ENCODE results near the gene PPM1E. TPM values are rescaled to one million over a fixed set of nuclear protein-coding genes. Genes with fewer than 3 reads are reported as not detected.

PPM1E gene
- total and polyA plus RNA-seq, 2 donors (not counting 1 experiment from before 2014, with no cell fraction given) = not detected

DNA sequence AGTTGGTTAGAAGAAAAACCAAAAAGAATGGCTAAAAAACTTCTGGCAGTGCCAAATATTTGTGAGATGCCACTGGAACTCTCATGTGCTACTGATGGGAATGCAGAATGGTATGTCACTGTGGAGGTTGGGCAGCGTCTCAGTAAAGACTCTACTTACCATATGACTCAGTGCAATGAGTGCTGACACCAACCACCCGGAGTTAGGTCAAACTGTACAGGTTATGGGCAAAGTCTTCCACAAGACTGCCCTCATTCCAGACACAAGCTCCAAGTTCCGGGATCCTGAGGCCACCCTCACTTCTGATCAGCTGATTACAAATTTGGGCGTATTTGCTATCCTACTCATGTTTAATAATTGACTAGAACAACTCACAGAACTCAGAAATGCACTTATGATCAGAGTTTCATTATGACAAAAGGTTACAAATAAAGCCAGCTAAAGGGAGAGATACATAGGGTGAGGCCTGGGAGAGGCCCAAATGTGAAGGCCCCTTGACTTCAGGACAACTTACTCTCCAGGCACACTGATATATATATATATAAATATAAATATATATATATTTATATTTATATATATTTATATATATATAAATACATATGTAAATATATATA lies 236.2 kb downstream of the PPM1E start:
- Histone ChIP-seq H3K27me3 (replicated peaks in 1 of 4; ENCODE audit: control extremely low read depth in 1 of 4, control insufficient read depth in 3 of 4, insufficient read depth in 4 of 4, low read length in 3 of 4) (no peaks in the 10 kb centered on the region), H3K4me1 (ENCODE audit: control insufficient read depth in 2 of 2, insufficient read depth in 2 of 2, low read length in 2 of 2) (no peaks in the 10 kb centered on the region), H3K4me2 (replicated peaks; ENCODE audit: low read depth, low read length, poor library complexity, severe bottlenecking) (no peak overlapping the region), H2AFZ (ENCODE audit: insufficient read depth, low read depth, low read length, poor library complexity, severe bottlenecking) (no peak overlapping the region), H3K9ac (ENCODE audit: low read length) (no peak overlapping the region), H3K36me3 (replicated peaks in 1 of 2; ENCODE audit: control extremely low read depth in 1 of 2, control insufficient read depth in 1 of 2, extremely low read depth in 1 of 2, insufficient read depth in 2 of 2, low read length in 1 of 2) (peaks cover 0 to 4% of the 10 kb centered on the region in 2 experiments), H3K27ac (ENCODE audit: low read length in 2 of 2) (no peak overlapping the region), H3K9me3 (ENCODE audit: control extremely low read depth in 1 of 3, control insufficient read depth in 2 of 3, insufficient read depth in 1 of 3, low read length in 2 of 3) (no peaks in the 10 kb centered on the region), H3K79me2 (ENCODE audit: control insufficient read depth, insufficient read depth, low read length) (no peaks in the 10 kb centered on the region), H3K4me3 (ENCODE audit: control extremely low read depth in 1 of 5, extremely low read depth in 1 of 5, insufficient read depth in 1 of 5, low read depth in 2 of 5, low read length in 4 of 5) (no peak overlapping the region), H4K20me1 (ENCODE audit: control insufficient read depth, insufficient read depth, low read length, poor library complexity, severe bottlenecking) (no peaks in the 10 kb centered on the region)
- 70% methylated on average over 2 of the region's 4 CpGs for WGBS (ENCODE audit: insufficient coverage)
- POLR2A ChIA-PET = interaction anchor here (0.6 kb wide), 1 partner anchor 334 kb away, joined by 8 read pairs; no protein-coding TSS in a partner anchor
- H3K27me3 Mint-ChIP-seq = no peaks in the 10 kb centered on the region
- no peak overlapping the region for H3K4me3 Mint-ChIP-seq
- intact Hi-C loops (cut with micrococcal nuclease) = no loop called here
- no peak overlapping the region for H3K27ac Mint-ChIP-seq
- CTCF ChIA-PET = interaction anchor here (1.9 kb wide), 1 partner anchor 281 kb away, joined by 7 read pairs; no protein-coding TSS in a partner anchor
- DNase-seq = no peak
- no peaks in the 10 kb centered on the region for H3K9me3 Mint-ChIP-seq (ENCODE audit: insufficient read depth)
- TF ChIP-seq EZH2 (IDR thresholded peaks at IDR 0.05; ENCODE audit: borderline replicate concordance, insufficient read depth, low read depth, low read length, poor library complexity, severe bottlenecking) = no peak
- no peak for TF ChIP-seq CTCF (IDR thresholded peaks at IDR 0.05)
- no peak for ATAC-seq (ENCODE audit: low read depth)
- H3K4me1 Mint-ChIP-seq = peaks cover 5% of the 10 kb centered on the region

DNA sequence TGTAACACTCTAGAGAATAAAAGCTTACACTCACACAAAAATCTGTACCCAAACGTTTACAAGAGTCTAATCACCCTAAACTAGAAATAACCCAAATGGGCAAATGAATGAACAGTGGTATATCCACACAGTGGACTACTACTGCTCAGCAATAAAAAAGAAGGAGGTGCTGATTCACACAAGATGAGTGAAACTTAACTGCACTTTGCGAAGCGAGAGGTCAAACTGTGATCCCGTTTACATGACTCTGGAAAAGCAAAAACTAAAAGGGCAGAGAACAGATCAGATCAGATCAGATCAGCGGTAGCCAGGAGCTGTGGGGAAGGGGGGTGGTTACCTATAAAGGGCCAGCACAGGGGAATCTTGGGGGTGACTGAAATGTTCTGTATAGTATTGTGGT lies 237.7 kb downstream of the PPM1E start:
- H3K9ac ChIP-seq (ENCODE audit: low read length) = no peak overlapping the region
- intact Hi-C loops (cut with micrococcal nuclease) = no loop called here
- H4K20me1 ChIP-seq (ENCODE audit: control insufficient read depth, insufficient read depth, low read length, poor library complexity, severe bottlenecking) = no peaks in the 10 kb centered on the region
- Mint-ChIP-seq H3K4me3 (no peak overlapping the region), H3K27ac (no peak overlapping the region), H3K27me3 (no peaks in the 10 kb centered on the region), H3K4me1 (peaks cover 9% of the 10 kb centered on the region), H3K9me3 (ENCODE audit: insufficient read depth) (no peaks in the 10 kb centered on the region)
- no peak for DNase-seq
- TF ChIP-seq CTCF (IDR thresholded peaks at IDR 0.05) (no peak), EZH2 (IDR thresholded peaks at IDR 0.05; ENCODE audit: borderline replicate concordance, insufficient read depth, low read depth, low read length, poor library complexity, severe bottlenecking) (no peak)
- H3K27me3 ChIP-seq (replicated peaks in 1 of 4; ENCODE audit: control extremely low read depth in 1 of 4, control insufficient read depth in 3 of 4, insufficient read depth in 4 of 4, low read length in 3 of 4) = no peaks in the 10 kb centered on the region
- no peaks in the 10 kb centered on the region for H3K79me2 ChIP-seq (ENCODE audit: control insufficient read depth, insufficient read depth, low read length)
- 90% methylated on average over 4 of the region's 5 CpGs for WGBS (ENCODE audit: insufficient coverage)
- H3K36me3 ChIP-seq (replicated peaks in 1 of 2; ENCODE audit: control extremely low read depth in 1 of 2, control insufficient read depth in 1 of 2, extremely low read depth in 1 of 2, insufficient read depth in 2 of 2, low read length in 1 of 2) = peaks cover 0 to 5% of the 10 kb centered on the region in 2 experiments
- no peak overlapping the region for H3K4me3 ChIP-seq (ENCODE audit: control extremely low read depth in 1 of 5, extremely low read depth in 1 of 5, insufficient read depth in 1 of 5, low read depth in 2 of 5, low read length in 4 of 5)
- H3K27ac ChIP-seq (ENCODE audit: low read length in 2 of 2) = no peak overlapping the region
- H3K4me1 ChIP-seq (ENCODE audit: control insufficient read depth in 2 of 2, insufficient read depth in 2 of 2, low read length in 2 of 2) = no peaks in the 10 kb centered on the region
- no peaks in the 10 kb centered on the region for H3K9me3 ChIP-seq (ENCODE audit: control extremely low read depth in 1 of 3, control insufficient read depth in 2 of 3, insufficient read depth in 1 of 3, low read length in 2 of 3)
- no peak overlapping the region for H3K4me2 ChIP-seq (replicated peaks; ENCODE audit: low read depth, low read length, poor library complexity, severe bottlenecking)
- ChIA-PET CTCF (no interaction called here), POLR2A (no interaction called here)
- no peak overlapping the region for H2AFZ ChIP-seq (ENCODE audit: insufficient read depth, low read depth, low read length, poor library complexity, severe bottlenecking)
- ATAC-seq (ENCODE audit: low read depth) = no peak

Data from B cell (primary cell).